Stimulated activated CD8-positive, alpha-beta memory T cell treated with anti-CD3 and anti-CD28 coated beads, Interleukin-12 subunit alpha, Interleukin-12 subunit beta, amount 100 ng/mL, for 24 hours (primary cell): ENCODE measurements around the gene XYLT1.

Experiments used
- DNase-seq: peaks from one replicate; pipeline ENCODE4 v3.0.0-alpha.2; 2020; ENCODE audit errors: extremely low read depth

XYLT1 gene

DNA sequence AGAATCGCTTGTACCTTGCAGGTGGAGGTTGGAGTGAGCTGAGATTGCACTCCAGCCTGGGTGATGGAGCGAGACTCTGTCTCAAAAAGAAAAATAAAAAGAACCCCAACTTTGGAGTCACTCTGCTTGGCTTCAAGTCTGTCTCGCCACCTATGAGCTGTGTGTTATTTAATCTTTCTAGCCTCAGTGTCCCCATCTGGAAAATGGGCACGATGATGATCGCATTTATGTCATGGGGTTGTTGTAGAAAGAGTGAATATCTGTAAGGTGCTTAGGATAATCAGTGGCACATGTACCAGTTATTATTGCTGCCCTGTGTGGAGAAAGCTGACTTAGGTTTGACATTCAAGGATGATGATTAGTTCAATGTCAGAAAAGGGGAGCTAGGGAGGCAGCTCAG is 319.4 kb downstream of the XYLT1 start:
- no peak for DNase-seq

DNA sequence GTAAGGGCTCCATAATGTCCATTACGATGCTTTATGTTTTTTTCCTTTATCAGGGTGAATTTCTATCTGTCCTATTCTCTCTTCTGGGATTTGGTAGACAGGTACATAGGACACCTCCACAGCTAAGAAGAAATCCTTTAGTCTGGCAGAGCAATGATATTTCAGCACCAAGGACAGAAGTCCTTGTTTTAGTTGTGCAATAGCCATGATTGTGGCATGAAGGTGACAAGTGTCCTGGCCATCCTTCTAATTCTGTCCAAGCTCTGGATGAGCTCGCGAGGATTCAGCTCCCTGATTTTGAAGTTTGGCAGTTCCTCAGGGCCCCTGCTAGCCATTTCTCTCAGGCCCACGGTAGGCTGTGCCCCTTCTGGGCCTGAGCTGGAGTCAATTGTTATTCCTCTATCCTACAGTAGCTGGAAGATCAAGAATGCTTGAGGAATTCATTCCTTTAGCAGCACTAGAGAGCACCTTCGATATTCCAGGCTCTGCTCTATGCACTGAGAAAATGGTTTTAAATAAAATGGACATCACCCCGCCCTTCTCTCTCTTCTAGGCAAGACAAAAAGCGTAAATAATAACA is 320.8 kb downstream of the XYLT1 start:
- no peak for DNase-seq

DNA sequence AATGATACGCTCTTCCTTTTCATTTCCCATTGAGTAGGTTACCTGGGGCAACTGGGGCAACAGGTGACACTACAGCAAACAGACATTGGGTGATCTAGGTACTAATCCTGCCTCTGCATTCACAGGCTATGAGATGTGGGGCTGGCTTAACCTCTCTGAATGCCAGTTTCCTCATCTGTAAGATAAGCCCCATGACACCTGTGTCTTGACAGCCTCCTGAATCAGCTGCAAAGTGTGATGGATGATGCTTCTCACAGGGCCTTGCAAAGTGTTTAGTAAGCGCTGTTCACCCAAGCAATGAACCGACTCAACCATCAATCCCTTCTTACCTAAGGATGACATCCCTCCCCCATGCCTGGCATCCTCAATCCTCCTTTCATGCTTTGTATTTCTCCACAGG is 322.8 kb downstream of the XYLT1 start:
- no peak for DNase-seq

GRCh38 chr16:17145029-17145428 is 325.7 kb downstream of the XYLT1 start:
- DNase-seq = no peak

DNA sequence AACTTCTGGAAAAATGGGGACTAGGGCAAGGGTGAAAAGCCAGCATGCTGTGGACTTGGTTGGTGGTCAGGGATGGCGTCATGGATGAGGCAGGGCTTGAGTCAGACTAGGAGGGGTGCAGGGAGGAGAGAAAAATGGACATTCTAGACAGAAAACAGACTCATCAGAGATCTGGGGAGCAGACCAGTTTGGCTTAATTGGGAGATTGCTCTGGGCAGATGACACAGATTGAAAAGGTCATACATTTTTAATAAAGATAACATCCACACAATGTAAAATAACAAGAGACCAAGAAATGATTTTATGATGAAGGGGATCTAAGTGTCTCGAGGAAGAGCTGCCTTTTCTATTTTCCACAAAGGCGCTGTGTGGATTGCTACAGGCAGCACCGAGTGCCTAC is 326.3 kb downstream of the XYLT1 start:
- no peak for DNase-seq

DNA sequence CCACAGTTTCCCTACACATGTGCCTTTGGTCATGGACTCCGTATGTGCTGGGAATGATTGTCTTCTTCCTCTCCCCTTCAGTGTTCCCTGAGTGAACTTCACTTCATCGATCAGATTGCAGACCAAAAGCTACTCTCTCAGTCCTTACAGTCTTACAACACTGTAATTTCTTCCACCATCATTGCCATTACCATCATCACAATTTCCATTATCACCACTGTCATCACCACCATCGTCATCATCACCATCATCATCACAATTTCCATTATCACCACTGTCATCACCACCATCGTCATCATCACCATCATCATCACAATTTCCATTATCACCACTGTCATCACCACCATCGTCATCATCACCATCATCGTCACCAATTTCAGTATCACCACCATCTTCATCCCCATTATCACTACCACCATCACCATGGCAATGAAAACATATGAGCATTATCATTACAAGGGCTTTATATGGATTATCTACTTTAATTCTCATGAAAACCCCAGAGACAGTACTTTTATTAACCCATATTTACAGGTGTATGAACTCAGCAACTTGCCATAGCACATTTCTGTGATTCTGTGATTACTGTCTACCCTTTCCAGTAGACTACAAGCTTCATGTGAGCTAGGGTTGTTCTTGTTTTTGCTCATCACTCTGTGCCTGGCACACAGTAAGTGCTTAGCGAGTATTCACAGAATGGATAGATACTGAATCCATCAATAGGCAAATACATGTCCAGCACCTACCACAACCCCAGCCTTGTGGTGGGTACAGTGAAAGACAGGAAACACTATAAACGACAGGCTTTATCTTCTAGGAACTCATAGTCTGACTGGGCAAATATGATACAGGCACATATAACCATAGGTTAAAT is 327.0 kb downstream of the XYLT1 start:
- DNase-seq = no peak

DNA sequence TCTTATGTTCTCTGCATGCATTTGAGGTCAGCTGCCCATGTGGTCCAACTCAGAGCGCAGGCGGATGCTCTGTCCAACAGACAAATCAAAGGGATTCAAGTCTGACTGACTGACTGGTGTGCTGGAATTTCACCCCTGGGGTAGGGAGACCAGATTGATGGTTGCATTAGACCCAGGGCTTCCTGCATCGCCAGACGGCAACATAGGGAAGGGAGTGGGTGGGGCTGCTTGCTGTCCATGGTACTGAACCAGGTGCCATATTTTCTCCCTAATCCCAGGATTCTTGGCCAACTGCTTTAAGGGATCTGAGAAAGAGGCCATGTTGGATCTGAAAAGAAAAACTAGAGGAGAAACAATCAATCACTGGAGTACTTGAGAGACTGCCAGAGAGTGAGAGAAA is 332.0 kb downstream of the XYLT1 start:
- no peak for DNase-seq

DNA sequence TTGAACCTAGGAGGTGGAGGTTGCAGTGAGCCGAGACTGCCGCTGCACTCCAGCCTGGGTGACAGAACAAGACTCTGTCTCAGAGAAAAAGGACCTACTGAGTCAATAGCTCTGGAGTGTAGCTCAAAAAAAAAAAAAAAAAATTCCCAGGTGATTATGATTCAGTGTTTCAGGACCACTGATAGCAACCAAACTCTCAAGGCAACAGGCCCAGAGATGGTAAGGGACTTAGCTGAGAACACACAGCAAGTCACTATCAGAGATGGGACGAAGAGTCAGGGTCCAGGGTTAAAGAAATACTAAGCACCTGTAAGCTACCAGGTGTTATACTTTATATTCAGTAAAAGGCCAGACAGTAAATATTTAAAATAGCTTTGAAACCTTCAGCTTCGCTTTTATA is 335.3 kb downstream of the XYLT1 start:
- no peak for DNase-seq

GRCh38 chr16:17134586-17134985 is 336.2 kb downstream of the XYLT1 start:
- no peak for DNase-seq

- no peak for DNase-seq
Observed at GRCh38 chr16:17133851-17134250, 336.9 kb downstream of the XYLT1 start.

- no peak for DNase-seq
Observed at GRCh38 chr16:17131351-17131750, 339.4 kb downstream of the XYLT1 start.

GRCh38 chr16:17130733-17131132 is 340.0 kb downstream of the XYLT1 start:
- DNase-seq = no peak

DNA sequence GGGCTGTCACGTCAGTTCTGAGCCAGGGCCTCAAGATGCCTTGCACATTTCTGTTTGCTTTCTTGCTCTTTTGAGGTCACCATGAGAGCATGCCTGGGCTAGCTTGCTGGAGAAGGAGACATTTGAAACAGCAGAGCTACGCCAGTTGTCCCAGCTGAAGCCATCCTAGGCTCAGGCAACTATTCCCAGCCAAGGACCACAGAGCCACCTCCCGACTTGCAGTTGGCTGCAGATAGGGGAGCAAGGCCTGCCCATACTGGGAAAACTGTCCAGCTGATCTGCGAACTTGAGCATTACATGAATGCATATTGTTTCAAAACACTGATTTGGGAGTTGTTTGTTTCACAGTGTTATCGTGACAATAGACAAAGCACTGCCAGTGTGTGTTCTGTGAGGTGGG is 340.8 kb downstream of the XYLT1 start:
- DNase-seq = no peak

DNA sequence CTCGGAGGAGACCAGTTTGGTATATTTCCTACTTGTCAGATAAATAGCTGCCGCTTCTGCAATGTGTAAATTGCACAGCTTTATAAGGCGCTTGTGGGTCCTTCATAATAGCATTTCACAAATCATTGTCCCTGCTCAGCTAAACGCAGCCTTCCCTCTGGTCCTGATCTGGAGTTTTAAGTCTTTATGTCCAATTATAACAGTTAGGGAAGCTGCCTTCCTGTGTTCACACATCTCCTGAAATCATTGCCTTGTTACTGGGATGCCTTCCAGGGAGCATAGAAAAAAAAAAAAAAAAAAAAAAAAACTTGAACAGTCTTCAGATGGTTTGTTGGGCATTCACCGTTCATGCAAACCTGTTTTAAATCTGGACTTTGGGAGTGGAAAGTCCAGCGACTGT is 342.0 kb downstream of the XYLT1 start:
- DNase-seq = no peak

GRCh38 chr16:17126156-17126555 is 344.6 kb downstream of the XYLT1 start:
- DNase-seq = no peak

DNA sequence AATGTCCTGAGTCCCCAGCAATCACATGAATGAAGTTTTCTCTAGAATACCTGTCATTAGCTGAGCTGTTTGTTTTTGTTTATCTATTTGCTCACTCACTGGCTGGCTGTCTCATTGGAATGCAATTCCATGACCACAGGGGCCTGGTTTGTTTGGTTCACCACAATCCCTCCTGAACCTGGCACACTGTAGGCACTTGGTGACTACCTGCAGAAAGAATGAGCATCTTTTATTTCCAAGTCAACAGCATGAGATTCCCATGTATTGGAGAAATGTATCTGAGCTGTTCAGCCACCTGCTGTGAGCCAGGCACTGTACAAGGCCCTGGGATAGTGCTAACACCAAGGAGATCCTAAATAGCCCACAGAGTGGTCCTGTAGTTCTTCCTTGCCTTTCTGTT is 345.1 kb downstream of the XYLT1 start:
- DNase-seq = no peak

DNA sequence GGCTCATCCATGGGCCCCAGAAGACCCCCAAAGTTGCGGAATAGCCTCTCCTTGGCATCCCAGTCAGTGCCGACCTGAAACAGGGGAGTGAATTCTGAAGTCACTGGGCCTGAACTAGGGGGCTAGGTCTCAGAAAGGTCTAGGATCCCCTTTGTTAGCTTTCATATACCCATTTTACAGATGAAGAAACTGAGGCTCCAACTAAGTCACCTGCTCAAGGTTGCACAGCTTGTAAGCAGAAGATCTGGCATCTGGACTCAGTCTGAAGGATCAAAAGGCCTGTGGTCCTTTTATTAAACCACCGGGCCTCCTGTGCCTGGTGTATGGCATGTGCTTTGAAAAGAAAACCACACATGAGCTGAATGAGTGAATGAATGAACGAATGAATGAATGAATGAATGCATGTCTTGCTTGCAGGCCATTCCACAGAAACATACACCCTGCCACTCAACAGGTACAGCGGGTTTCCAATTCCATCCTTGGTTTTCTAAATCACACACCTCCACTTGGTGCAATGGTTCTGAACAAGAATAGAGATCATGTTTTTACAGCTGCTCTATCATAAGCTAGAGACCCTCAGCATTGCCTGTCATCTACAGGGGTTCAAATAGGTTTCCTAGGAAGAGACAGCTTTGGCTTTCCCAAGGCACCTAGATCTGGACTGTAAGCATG is 352.7 kb downstream of the XYLT1 start:
- DNase-seq = no peak

GRCh38 chr16:17116595-17117322 is 354.0 kb downstream of the XYLT1 start:
- no peak for DNase-seq

GRCh38 chr16:17109413-17109812 is 361.3 kb downstream of the XYLT1 start:
- no peak for DNase-seq

DNA sequence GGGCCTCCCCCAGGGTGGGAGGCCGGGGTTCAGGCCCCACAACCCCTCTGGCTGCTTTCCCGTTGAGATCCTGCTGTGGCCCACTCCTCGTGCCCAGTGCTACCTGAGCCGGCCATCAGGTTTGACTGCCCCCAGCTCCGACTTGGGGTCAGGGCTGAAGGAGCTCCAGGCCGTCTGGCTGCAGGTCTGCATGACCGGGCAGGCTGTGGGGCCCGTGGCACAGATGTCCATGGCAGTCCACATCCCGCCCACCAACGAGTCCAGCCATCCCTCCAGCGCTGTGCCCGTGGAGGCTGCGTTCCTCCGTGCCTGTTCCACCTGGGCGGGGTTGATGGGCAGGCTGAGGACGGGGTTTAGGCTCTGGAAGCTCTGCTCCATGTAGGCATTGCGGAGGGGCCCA is 362.2 kb downstream of the XYLT1 start:
- DNase-seq = no peak

GRCh38 chr16:17107450-17107849 is 363.3 kb downstream of the XYLT1 start:
- no peak for DNase-seq

DNA sequence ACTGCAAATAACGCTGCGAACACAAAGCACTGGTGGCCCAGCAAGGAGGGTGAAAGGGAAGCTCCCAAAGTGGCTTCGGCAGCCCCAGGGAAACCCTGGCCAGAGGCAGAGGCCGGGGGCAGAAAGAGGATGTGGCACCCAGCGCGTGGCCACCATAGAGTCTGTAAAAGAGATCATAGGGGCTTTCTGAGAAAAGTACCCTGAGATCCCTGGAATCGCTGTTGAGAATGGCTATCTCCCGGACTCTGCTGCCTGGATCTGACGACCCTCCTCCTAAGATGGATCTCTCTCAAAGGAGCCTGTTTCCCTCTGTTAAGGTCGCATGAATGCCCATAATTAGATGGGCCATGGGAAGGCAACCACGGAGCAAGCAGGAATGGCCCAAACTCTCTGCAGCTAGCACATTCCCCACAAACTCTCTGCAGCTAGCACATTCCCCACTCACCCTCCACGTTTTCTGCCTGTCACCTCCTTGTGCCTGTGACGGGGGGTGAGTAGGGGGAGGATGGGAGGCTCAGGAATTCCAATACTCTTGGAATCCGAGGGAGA is 364.4 kb downstream of the XYLT1 start:
- no peak for DNase-seq
